ENCODE data around the gene TPCN2. TPM values are rescaled to one million over a fixed set of nuclear protein-coding genes. Genes with fewer than 3 reads are reported as not detected.

Gene TPCN2
- total RNA-seq, 3 donors from 2014 or later: 19.5 to 37.4 (median 20.7) TPM

DNA sequence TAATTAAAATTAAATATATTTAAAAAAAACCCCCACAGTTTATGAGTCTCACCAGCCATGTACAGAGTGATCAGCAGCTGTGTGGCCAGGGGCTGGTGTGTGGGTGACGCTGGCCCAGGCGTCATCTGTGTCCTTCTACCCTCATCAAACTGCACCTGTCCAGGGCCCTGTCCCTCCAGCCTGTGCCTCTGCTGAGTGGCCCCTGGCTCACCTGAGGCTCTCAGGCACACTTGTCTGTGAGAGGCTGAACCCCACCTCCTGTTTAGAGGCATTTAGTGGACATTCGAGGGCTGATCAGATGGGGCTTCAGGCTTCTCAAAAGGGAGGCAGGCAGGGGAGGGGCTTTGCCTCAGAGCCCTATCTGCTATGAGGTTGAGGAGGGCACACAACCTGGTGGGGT lies 77.1 kb downstream of the TPCN2 start:
- TF ChIP-seq, protein P1, sequence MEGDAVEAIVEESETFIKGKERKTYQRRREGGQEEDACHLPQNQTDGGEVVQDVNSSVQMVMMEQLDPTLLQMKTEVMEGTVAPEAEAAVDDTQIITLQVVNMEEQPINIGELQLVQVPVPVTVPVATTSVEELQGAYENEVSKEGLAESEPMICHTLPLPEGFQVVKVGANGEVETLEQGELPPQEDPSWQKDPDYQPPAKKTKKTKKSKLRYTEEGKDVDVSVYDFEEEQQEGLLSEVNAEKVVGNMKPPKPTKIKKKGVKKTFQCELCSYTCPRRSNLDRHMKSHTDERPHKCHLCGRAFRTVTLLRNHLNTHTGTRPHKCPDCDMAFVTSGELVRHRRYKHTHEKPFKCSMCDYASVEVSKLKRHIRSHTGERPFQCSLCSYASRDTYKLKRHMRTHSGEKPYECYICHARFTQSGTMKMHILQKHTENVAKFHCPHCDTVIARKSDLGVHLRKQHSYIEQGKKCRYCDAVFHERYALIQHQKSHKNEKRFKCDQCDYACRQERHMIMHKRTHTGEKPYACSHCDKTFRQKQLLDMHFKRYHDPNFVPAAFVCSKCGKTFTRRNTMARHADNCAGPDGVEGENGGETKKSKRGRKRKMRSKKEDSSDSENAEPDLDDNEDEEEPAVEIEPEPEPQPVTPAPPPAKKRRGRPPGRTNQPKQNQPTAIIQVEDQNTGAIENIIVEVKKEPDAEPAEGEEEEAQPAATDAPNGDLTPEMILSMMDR (IDR thresholded peaks at IDR 0.05): no peak
- Histone ChIP-seq H3K4me3 (no peak overlapping the region), H3K36me3 (ENCODE audit: low read depth) (no peaks in the 10 kb centered on the region), H3K9me3 (peaks cover 8% of the 10 kb centered on the region), H3K4me1 (ENCODE audit: low read depth) (peaks cover 19% of the 10 kb centered on the region)
- intact Hi-C loops (cut with DNase I, micrococcal nuclease): no loop called here
- ATAC-seq (no peak), DNase-seq (no peak)

DNA sequence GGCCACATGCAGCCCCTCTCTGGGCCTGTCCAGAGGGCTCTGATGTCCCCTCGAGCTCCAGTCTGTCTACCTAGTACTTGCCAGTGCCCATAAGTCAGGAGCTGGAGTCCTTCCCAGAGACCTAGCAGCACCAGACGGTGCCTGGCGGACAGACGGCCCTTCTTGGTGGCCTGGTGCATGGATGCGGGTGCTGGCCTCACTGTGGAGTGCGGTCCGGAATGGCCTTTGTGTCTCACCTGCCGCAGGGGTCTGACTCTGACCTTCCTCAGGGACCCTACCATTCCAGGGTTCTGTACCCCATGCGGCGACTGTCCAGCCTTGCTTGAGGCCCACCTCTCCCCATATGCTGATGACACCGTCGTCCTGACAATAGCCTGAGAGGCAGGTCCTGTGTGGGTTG lies 77.6 kb downstream of the TPCN2 start:
- peaks cover 8% of the 10 kb centered on the region for H3K9me3 ChIP-seq
- no peaks in the 10 kb centered on the region for H3K36me3 ChIP-seq (ENCODE audit: low read depth)
- DNase-seq (peak in 1 of 3 donors; percentile 17), ATAC-seq (no peak)
- intact Hi-C loops (cut with DNase I, micrococcal nuclease): no loop called here
- H3K4me3 ChIP-seq: no peak overlapping the region
- peaks cover 19% of the 10 kb centered on the region for H3K4me1 ChIP-seq (ENCODE audit: low read depth)
- TF ChIP-seq, protein P1 (IDR thresholded peaks at IDR 0.05): no peak

DNA sequence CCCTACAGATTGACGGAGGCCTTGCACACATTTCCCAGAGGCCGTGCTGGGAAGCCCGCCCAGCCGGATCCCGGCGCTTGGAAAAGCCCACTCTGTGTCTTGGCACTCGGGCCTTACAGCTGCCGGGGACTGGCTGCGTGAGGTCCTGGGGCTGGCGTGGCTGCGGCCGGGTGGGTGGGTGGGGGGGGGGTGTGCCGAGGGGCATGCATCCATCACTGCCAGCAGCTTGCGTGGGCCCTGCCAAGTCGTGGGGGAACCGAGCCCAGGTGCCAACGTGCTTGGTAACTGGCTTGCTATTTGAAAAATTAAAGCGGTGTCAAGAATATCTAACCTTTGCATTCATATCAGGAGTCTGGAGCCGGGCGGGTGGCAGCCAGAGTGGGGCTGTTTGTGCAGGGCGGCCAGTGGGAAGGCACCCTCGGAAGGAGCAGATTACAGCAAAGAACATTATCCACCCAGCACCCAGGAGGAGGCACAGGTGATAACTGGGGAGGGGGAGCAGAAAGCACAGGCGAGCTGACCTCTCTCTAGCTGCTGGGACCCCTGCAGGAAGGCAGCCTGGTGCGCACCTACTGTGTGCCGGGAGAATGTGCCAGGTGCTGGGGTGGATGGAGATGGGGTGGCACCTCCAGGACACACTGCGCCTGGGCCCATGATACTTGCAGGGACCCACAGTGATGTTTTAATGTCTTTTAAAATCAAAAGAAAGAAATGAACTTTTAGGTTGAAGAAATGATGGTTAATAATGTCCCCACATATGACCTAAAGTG lies 78.5 kb downstream of the TPCN2 start:
- ATAC-seq: no peak
- DNase-seq: peak in 1 of 3 donors; percentile 19
- H3K36me3 ChIP-seq (ENCODE audit: low read depth): no peaks in the 10 kb centered on the region

DNA sequence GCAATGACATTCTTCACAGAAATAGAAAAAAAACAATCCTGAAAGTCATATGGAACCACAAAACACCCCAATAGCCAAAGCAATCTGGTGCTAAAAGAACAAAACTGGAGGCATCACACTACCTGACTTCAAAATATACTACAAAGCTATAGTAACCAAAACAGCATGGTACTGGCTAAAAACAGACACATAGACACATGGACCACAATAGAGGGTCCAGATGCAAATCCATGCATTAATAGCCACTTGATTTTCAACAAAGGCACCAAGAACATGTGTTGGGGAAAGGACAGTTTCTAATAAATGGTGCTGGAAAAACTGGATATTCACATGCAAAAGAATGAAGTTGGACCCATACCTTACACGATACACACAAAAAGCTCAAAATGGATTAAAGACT lies 79.2 kb downstream of the TPCN2 start:
- no peak overlapping the region for H3K4me3 ChIP-seq
- H3K36me3 ChIP-seq (ENCODE audit: low read depth): no peaks in the 10 kb centered on the region
- ATAC-seq (no peak), DNase-seq (no peak)
- peaks cover 8% of the 10 kb centered on the region for H3K9me3 ChIP-seq
- TF ChIP-seq, protein P1 (IDR thresholded peaks at IDR 0.05): no peak
- H3K4me1 ChIP-seq (ENCODE audit: low read depth): peaks cover 13% of the 10 kb centered on the region
- intact Hi-C loops (cut with DNase I, micrococcal nuclease): no loop called here

More for the DNA sequence above, 78.5 kb downstream of the TPCN2 start:
- intact Hi-C loops (cut with DNase I, micrococcal nuclease): no loop called here
- H3K9me3 ChIP-seq: peaks cover 8% of the 10 kb centered on the region
- no peak overlapping the region for H3K4me3 ChIP-seq
- H3K4me1 ChIP-seq (ENCODE audit: low read depth): peaks cover 19% of the 10 kb centered on the region
- TF ChIP-seq, protein P1 (IDR thresholded peaks at IDR 0.05): no peak

DNA sequence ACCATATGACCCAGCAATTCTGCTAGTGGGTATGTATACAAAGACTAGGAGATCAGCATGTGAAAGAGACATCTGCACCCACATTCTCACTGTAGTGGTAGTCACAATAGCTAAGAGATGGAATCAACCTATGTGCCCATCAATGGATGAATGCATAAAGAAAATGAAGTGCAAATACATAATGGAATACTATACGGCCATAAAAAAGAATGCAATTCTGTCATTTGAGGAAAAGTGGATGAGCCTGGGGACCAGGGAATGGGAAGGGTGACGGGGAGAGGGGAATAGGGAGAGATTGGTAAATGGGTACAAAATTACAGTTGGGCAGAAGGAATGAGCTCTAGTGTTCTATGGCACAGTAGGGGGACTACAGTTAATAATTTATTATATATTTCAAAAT lies 80.3 kb downstream of the TPCN2 start:
- no peak overlapping the region for H3K4me3 ChIP-seq
- TF ChIP-seq, protein P1 (IDR thresholded peaks at IDR 0.05): no peak
- peaks cover 11% of the 10 kb centered on the region for H3K9me3 ChIP-seq
- ATAC-seq: no peak
- H3K36me3 ChIP-seq (ENCODE audit: low read depth): no peaks in the 10 kb centered on the region
- DNase-seq: no peak
- H3K4me1 ChIP-seq (ENCODE audit: low read depth): peaks cover 2% of the 10 kb centered on the region
- intact Hi-C loops (cut with DNase I, micrococcal nuclease): no loop called here

Measured in mucosa of descending colon (tissue), 3 donors.